Tibial nerve (tissue), 4 donors: Measurements from ENCODE around the gene PTPRK. TPM values are rescaled to one million over a fixed set of nuclear protein-coding genes. Genes with fewer than 3 reads are reported as not detected.

ENCODE experiments used
- DNase-seq, 2 donors: peaks; one replicate each; pipeline ENCODE4 v3.0.0-alpha.2; 2019; ENCODE audit warnings: low spot score in 2 of 2
- H3K27ac ChIP-seq, 4 donors: fragments of 200-600 bp; sonication (generic) in 3 of 4; one replicate each; pipeline ENCODE4 v1.5.1; 2017 to 2019; ENCODE audit warnings: mild to moderate bottlenecking in 1 of 4
- H3K27me3 ChIP-seq, 2 donors: fragments of 200-600 bp; sonication (generic) in 1 of 2; one replicate each; pipeline versions ENCODE4 v1.5.1 to v1.6.0; 2017 to 2019
- H3K36me3 ChIP-seq, 3 donors: fragments of 200-600 bp; sonication (generic); one replicate each; pipeline ENCODE4 v1.5.1; 2018 to 2019
- H3K4me1 ChIP-seq, 4 donors: fragments of 200-600 bp; sonication (generic) in 3 of 4; one replicate each; pipeline ENCODE4 v1.5.1; 2017 to 2019
- H3K4me3 ChIP-seq, 4 donors: fragments of 200-600 bp; sonication (generic) in 3 of 4; one replicate each; pipeline ENCODE4 v1.5.1; 2017 to 2019; ENCODE audit warnings: mild to moderate bottlenecking in 1 of 4, moderate library complexity in 1 of 4
- H3K9me3 ChIP-seq, 4 donors: fragments of 200-600 bp; sonication (generic) in 3 of 4; one replicate each; pipeline ENCODE4 v1.5.1; 2017 to 2019
- CTCF ChIP-seq, 5 experiments: fragments of 200-600 bp in 3 of 5; fragments of 450-650 bp in 2 of 5; sonication (generic) in 3 of 5; IDR thresholded peaks; one replicate each; pipeline ENCODE4 v1.5.1; 2016 to 2019; ENCODE audit warnings: antibody characterized with exemption in 5 of 5, mild to moderate bottlenecking in 3 of 5, moderate library complexity in 2 of 5
- EP300 ChIP-seq, 2 donors: sonication (generic); formaldehyde crosslinking; IDR thresholded peaks; one replicate each; pipeline ENCODE4 v1.6.1; 2017; ENCODE audit warnings: antibody characterized with exemption in 2 of 2, mild to moderate bottlenecking in 1 of 2
- POLR2A ChIP-seq, 2 donors: fragments of 450-650 bp; IDR thresholded peaks; one replicate each; pipeline ENCODE4 v1.6.1; 2017; ENCODE audit warnings: antibody characterized with exemption in 2 of 2, mild to moderate bottlenecking in 2 of 2, moderate library complexity in 2 of 2
- WGBS, 2 donors: methylation state at CpG; one replicate each; pipeline ENCODE4 v1.1.5; 2018; 5-methylcytosine and 5-hydroxymethylcytosine counted together
- total RNA-seq, 4 donors: library from RNA; depleted of rRNA; stranded (reverse); fragments of >200 nt; gene quantifications; one replicate each; pipeline ENCODE4 v1.1.0, GENCODE V29; 2016

PTPRK gene
- total RNA-seq, 4 donors from 2014 or later, result 17.4 to 26.1 (median 21.2) TPM

DNA sequence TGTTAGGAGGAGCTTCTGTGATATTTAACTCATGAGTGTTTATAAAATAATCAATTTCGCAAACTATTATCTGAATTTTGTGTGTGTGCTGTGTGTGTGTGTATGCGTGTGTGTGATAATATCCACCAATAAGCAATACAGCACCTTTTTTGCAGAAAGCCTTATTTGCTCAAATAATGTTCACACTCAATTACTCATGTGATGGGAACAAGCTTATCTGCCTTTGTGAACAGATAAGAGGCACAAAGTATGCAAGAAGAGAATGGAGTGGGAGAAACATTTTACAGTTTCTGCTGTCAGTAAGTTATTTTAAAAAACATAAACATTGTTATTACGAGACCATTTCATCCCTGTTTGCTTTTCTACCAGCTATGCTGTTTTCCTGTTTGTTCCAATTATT, 36.7 kb upstream of the PTPRK start:
- no peak overlapping the region for H3K4me3 ChIP-seq
- DNase-seq, result no peak
- H3K27ac ChIP-seq, result no peak overlapping the region
- WGBS, 2 donors, result 90 to 93% methylated on average over 3 of the region's 3 CpGs
- H3K27me3 ChIP-seq, result no peaks in the 10 kb centered on the region
- H3K36me3 ChIP-seq, result no peaks in the 10 kb centered on the region
- no peak for TF ChIP-seq EP300 (IDR thresholded peaks at IDR 0.05)
- no peak for TF ChIP-seq POLR2A (IDR thresholded peaks at IDR 0.05)
- no peak for TF ChIP-seq CTCF (IDR thresholded peaks at IDR 0.05)
- no peaks in the 10 kb centered on the region for H3K9me3 ChIP-seq
- no peaks in the 10 kb centered on the region for H3K4me1 ChIP-seq

DNA sequence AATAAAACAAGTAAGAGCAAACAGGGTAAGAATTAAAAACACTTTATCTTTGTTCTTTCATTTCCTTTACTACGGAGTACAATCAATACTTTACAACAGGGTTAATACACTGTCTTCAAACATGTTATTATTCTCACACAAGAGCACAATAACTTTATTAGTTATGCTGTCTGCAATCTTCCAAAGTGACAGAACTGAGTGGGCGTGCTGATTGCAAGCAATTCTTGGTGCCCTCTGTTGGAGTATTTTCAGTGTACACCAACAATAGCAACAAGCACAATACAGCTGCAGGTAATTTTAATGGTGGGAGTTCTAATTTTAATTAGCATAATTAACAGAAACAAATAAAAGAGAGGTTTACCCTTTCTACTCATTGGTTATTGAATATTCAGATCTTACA, 33.9 kb upstream of the PTPRK start:
- Histone ChIP-seq H3K9me3 (no peaks in the 10 kb centered on the region), H3K27ac (no peak overlapping the region), H3K27me3 (no peaks in the 10 kb centered on the region), H3K4me3 (no peak overlapping the region), H3K4me1 (no peaks in the 10 kb centered on the region), H3K36me3 (no peaks in the 10 kb centered on the region)
- no peak for DNase-seq
- WGBS, 2 donors, result 42 to 54% methylated on average over 2 of the region's 2 CpGs
- TF ChIP-seq EP300 (IDR thresholded peaks at IDR 0.05) (no peak), CTCF (IDR thresholded peaks at IDR 0.05) (peak in 1 of 5 experiments; percentile 25), POLR2A (IDR thresholded peaks at IDR 0.05) (no peak)

DNA sequence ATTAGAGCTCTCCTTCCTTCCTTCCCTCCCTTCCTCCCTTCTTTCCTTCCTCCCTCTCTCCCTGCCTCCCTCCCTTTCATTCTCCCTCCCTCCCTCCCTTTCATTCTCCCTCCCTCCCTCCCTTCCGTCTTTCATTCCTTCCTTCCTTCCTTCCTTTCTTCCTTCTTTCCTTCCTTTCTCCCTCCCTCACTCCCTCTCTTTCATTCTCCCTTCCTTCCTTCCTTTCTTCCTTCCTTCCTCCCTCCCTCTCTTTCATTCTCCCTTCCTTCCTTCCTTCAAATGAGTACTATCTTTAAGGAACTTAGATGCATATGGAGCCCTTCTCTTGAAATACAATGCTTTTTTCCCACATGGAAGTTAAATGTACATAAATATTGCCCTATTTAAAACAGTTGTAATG, 20.9 kb upstream of the PTPRK start:
- no peak for DNase-seq
- Histone ChIP-seq H3K27me3 (no peaks in the 10 kb centered on the region), H3K4me3 (no peak overlapping the region), H3K36me3 (no peaks in the 10 kb centered on the region), H3K27ac (no peak overlapping the region), H3K4me1 (no peaks in the 10 kb centered on the region), H3K9me3 (peaks cover 0 to 5% (median 0%) of the 10 kb centered on the region in 4 donors)
- TF ChIP-seq EP300 (IDR thresholded peaks at IDR 0.05) (no peak), POLR2A (IDR thresholded peaks at IDR 0.05) (no peak), CTCF (IDR thresholded peaks at IDR 0.05) (no peak)
- 33 to 39% methylated on average over 1 of the region's 1 CpG for WGBS, 2 donors

DNA sequence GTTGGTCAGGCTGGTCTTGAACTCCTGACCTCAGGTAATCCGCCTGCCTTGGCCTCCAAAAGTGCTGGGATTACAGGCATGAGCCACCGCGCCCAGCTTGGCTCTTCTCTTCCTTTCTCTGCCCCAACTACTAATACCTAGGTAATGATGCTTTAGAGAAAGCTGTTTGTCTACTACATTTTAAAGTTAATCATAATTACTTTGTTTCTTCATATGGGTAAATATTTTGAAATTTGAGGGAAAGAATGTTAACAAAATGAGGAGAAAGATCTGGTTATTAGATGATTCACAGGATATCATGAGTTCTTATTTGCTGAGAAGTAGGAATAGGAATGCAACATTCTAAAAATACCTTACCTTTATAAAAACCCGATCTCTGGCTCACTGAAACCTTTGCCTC, 18.4 kb upstream of the PTPRK start:
- Histone ChIP-seq H3K4me3 (no peak overlapping the region), H3K27ac (no peak overlapping the region), H3K36me3 (no peaks in the 10 kb centered on the region), H3K27me3 (no peaks in the 10 kb centered on the region), H3K9me3 (no peaks in the 10 kb centered on the region), H3K4me1 (no peaks in the 10 kb centered on the region)
- DNase-seq, result no peak
- TF ChIP-seq CTCF (IDR thresholded peaks at IDR 0.05) (no peak), EP300 (IDR thresholded peaks at IDR 0.05) (no peak), POLR2A (IDR thresholded peaks at IDR 0.05) (no peak)
- 91 to 96% methylated on average over 4 of the region's 4 CpGs for WGBS, 2 donors

DNA sequence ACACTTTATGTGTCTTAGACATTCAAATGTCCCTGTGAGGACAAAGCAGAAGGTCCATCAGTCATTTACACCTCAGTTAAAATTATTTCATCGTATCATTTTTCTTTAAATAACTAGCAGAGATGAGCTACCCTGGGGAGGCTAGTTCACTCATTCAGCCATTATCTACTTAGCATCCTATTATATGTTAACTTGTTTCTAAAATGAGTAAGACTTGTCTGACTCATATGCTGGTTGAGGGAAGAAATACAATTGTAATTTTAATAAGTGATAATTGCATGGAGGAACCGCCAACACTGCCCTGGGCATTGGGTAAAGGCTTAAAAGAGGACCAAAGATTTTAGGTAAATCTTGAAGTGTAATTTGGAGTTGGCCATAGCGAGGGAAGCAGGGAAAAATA, 12.4 kb upstream of the PTPRK start:
- DNase-seq, result no peak
- no peaks in the 10 kb centered on the region for H3K36me3 ChIP-seq
- TF ChIP-seq EP300 (IDR thresholded peaks at IDR 0.05), result no peak
- no peak for TF ChIP-seq POLR2A (IDR thresholded peaks at IDR 0.05)
- TF ChIP-seq CTCF (IDR thresholded peaks at IDR 0.05), result no peak
- no peak overlapping the region for H3K4me3 ChIP-seq
- no peak overlapping the region for H3K27ac ChIP-seq
- H3K4me1 ChIP-seq, result no peaks in the 10 kb centered on the region
- WGBS, 2 donors, result 90 to 97% methylated on average over 3 of the region's 3 CpGs
- H3K9me3 ChIP-seq, result no peaks in the 10 kb centered on the region
- H3K27me3 ChIP-seq, result no peaks in the 10 kb centered on the region
